ENCODE data around the gene B9D2.

Gene B9D2

GRCh38 chr19:41318696-41319499 lies 45.1 kb downstream of the B9D2 start:
- no peak for ATAC-seq
- TF ChIP-seq CSRNP3 (CRISPR knock-in tag; IDR thresholded peaks at IDR 0.05): no peak
- no peak for TF ChIP-seq ZNF8 (CRISPR knock-in tag; IDR thresholded peaks at IDR 0.05)
- TF ChIP-seq GLIS3 (CRISPR knock-in tag; IDR thresholded peaks at IDR 0.05): no peak
- TF ChIP-seq OSR1 (CRISPR knock-in tag; IDR thresholded peaks at IDR 0.05): no peak
- no peak for TF ChIP-seq ZFP3 (CRISPR knock-in tag; IDR thresholded peaks at IDR 0.05)
- TF ChIP-seq CREB5 (CRISPR knock-in tag; IDR thresholded peaks at IDR 0.05; ENCODE audit: low read depth): no peak
- no peak for TF ChIP-seq POU6F1 (CRISPR knock-in tag; IDR thresholded peaks at IDR 0.05; ENCODE audit: borderline replicate concordance, low read depth)
- no peak for TF ChIP-seq ESRRG (CRISPR knock-in tag; IDR thresholded peaks at IDR 0.05)
- TF ChIP-seq TOX (CRISPR knock-in tag; IDR thresholded peaks at IDR 0.05; ENCODE audit: borderline replicate concordance): no peak
- TF ChIP-seq ARNTL (CRISPR knock-in tag; IDR thresholded peaks at IDR 0.05; ENCODE audit: borderline replicate concordance, low read depth): no peak

- no peak for TF ChIP-seq ESRRG (CRISPR knock-in tag; IDR thresholded peaks at IDR 0.05)
- TF ChIP-seq ZNF565 (CRISPR knock-in tag; conservative IDR thresholded peaks at IDR 0.05; ENCODE audit: low read depth): no peak
- no peak for TF ChIP-seq SNAI2 (CRISPR knock-in tag; IDR thresholded peaks at IDR 0.05)
- TF ChIP-seq GLIS3 (CRISPR knock-in tag; IDR thresholded peaks at IDR 0.05): no peak
- no peak for TF ChIP-seq ZNF70 (CRISPR knock-in tag; IDR thresholded peaks at IDR 0.05)
- TF ChIP-seq TOX (CRISPR knock-in tag; IDR thresholded peaks at IDR 0.05; ENCODE audit: borderline replicate concordance): no peak
- no peak for TF ChIP-seq ZFP3 (CRISPR knock-in tag; IDR thresholded peaks at IDR 0.05)
- TF ChIP-seq POU6F1 (CRISPR knock-in tag; IDR thresholded peaks at IDR 0.05; ENCODE audit: borderline replicate concordance, low read depth): no peak
- no peak for TF ChIP-seq CREB5 (CRISPR knock-in tag; IDR thresholded peaks at IDR 0.05; ENCODE audit: low read depth)
- no peak for TF ChIP-seq ARNTL (CRISPR knock-in tag; IDR thresholded peaks at IDR 0.05; ENCODE audit: borderline replicate concordance, low read depth)
- TF ChIP-seq ISL1 (CRISPR knock-in tag; IDR thresholded peaks at IDR 0.05): no peak
- no peak for TF ChIP-seq BACH2 (CRISPR knock-in tag; IDR thresholded peaks at IDR 0.05; ENCODE audit: borderline replicate concordance)
- no peak for TF ChIP-seq TCF4 (CRISPR knock-in tag; IDR thresholded peaks at IDR 0.05; ENCODE audit: borderline replicate concordance)
- TF ChIP-seq TSHZ2 (CRISPR knock-in tag; IDR thresholded peaks at IDR 0.05): no peak
- TF ChIP-seq OSR1 (CRISPR knock-in tag; IDR thresholded peaks at IDR 0.05): no peak
- TF ChIP-seq ZFP30 (CRISPR knock-in tag; IDR thresholded peaks at IDR 0.05): no peak
- ATAC-seq: no peak
Measured at GRCh38 chr19:41316306-41316920, 47.5 kb downstream of the B9D2 start.

All from SK-N-SH treated with all-trans-retinoic acid at 6 μM for 48 hours (cell line).